Measurements from ENCODE around the gene HCN2. TPM values are rescaled to one million over a fixed set of nuclear protein-coding genes. Genes with fewer than 3 reads are reported as not detected.
A peak's percentile ranks its signal among the peaks of the same experiment; 100 is the strongest.

Gene HCN2
- total RNA-seq, 1 donor from 2014 or later, result not detected

- Histone ChIP-seq H3K27ac (no peak overlapping the region), H3K36me3 (no peaks in the 10 kb centered on the region), H3K9me3 (ENCODE audit: low read depth) (no peaks in the 10 kb centered on the region), H3K9ac (no peak overlapping the region), H3K27me3 (no peaks in the 10 kb centered on the region), H3F3A (ENCODE audit: low read depth) (no peaks in the 10 kb centered on the region), H3K4me2 (no peak overlapping the region), H3K4me3 (no peak overlapping the region), H4K20me1 (ENCODE audit: low read depth) (peaks cover 58% of the 10 kb centered on the region), H3K4me1 (no peaks in the 10 kb centered on the region), H2AFZ (replicated peaks) (no peak overlapping the region), H3K79me2 (ENCODE audit: low read depth) (peaks cover 55% of the 10 kb centered on the region)
- no peak overlapping the region for H3K27ac Mint-ChIP-seq
- H3K4me1 Mint-ChIP-seq, result no peaks in the 10 kb centered on the region
- no peak for TF ChIP-seq CTCF (IDR thresholded peaks at IDR 0.05)
- TF ChIP-seq EZH2phosphoT487 (IDR thresholded peaks at IDR 0.05), result no peak
- no peak for TF ChIP-seq EZH2 (IDR thresholded peaks at IDR 0.05)
- no peak for DNase-seq (ENCODE audit: low spot score)
- H3K4me3 Mint-ChIP-seq, result no peak overlapping the region
- H3K27me3 Mint-ChIP-seq (ENCODE audit: insufficient read depth, low read depth), result no peaks in the 10 kb centered on the region
- no peaks in the 10 kb centered on the region for H3K9me3 Mint-ChIP-seq
- H3K36me3 Mint-ChIP-seq, result peaks cover 2% of the 10 kb centered on the region
Measured at GRCh38 chr19:651991-652390, 62.3 kb downstream of the HCN2 start.

- Histone ChIP-seq H3K4me2 (no peak overlapping the region), H3K79me2 (ENCODE audit: low read depth) (peaks cover 62% of the 10 kb centered on the region), H3K36me3 (no peaks in the 10 kb centered on the region), H3K9me3 (ENCODE audit: low read depth) (no peaks in the 10 kb centered on the region), H3K27ac (no peak overlapping the region), H3K4me1 (no peaks in the 10 kb centered on the region), H3K9ac (no peak overlapping the region), H4K20me1 (ENCODE audit: low read depth) (peaks cover 64% of the 10 kb centered on the region), H3F3A (ENCODE audit: low read depth) (no peaks in the 10 kb centered on the region), H2AFZ (replicated peaks) (no peak overlapping the region), H3K4me3 (no peak overlapping the region), H3K27me3 (no peaks in the 10 kb centered on the region)
- TF ChIP-seq EZH2 (IDR thresholded peaks at IDR 0.05) (no peak), CTCF (IDR thresholded peaks at IDR 0.05) (no peak), EZH2phosphoT487 (IDR thresholded peaks at IDR 0.05) (no peak)
- Mint-ChIP-seq H3K27ac (no peak overlapping the region), H3K4me3 (no peak overlapping the region), H3K27me3 (ENCODE audit: insufficient read depth, low read depth) (no peaks in the 10 kb centered on the region), H3K9me3 (no peaks in the 10 kb centered on the region), H3K36me3 (peaks cover 2% of the 10 kb centered on the region), H3K4me1 (no peaks in the 10 kb centered on the region)
- DNase-seq (ENCODE audit: low spot score), result no peak
Measured at GRCh38 chr19:652467-653389, 63.0 kb downstream of the HCN2 start.

- no peaks in the 10 kb centered on the region for H3K27me3 Mint-ChIP-seq (ENCODE audit: insufficient read depth, low read depth)
- H4K20me1 ChIP-seq (ENCODE audit: low read depth), result peaks cover 70% of the 10 kb centered on the region
- H3K36me3 ChIP-seq, result no peaks in the 10 kb centered on the region
Measured at GRCh38 chr19:653425-653824, 63.7 kb downstream of the HCN2 start.

More at GRCh38 chr19:653425-653824, 63.7 kb downstream of the HCN2 start:
- peaks cover 2% of the 10 kb centered on the region for H3K36me3 Mint-ChIP-seq
- no peak overlapping the region for H3K4me2 ChIP-seq
- H3K79me2 ChIP-seq (ENCODE audit: low read depth), result peaks cover 69% of the 10 kb centered on the region
- no peak overlapping the region for H3K9ac ChIP-seq
- H2AFZ ChIP-seq (replicated peaks), result no peak overlapping the region
- peak overlapping the region; percentile 57 for H3K4me3 Mint-ChIP-seq
- H3F3A ChIP-seq (ENCODE audit: low read depth), result no peaks in the 10 kb centered on the region
- no peaks in the 10 kb centered on the region for H3K9me3 ChIP-seq (ENCODE audit: low read depth)
- peak overlapping the region; percentile 85 for H3K27ac Mint-ChIP-seq
- TF ChIP-seq CTCF (IDR thresholded peaks at IDR 0.05) (no peak), EZH2 (IDR thresholded peaks at IDR 0.05) (no peak), EZH2phosphoT487 (IDR thresholded peaks at IDR 0.05) (no peak)
- H3K27me3 ChIP-seq, result no peaks in the 10 kb centered on the region
- no peak overlapping the region for H3K4me3 ChIP-seq
- H3K4me1 ChIP-seq, result no peaks in the 10 kb centered on the region
- no peak for DNase-seq (ENCODE audit: low spot score)
- H3K4me1 Mint-ChIP-seq, result no peaks in the 10 kb centered on the region
- H3K27ac ChIP-seq, result no peak overlapping the region
- H3K9me3 Mint-ChIP-seq, result no peaks in the 10 kb centered on the region

Measured in neural progenitor cell (in vitro differentiated cells).